ENCODE results near the gene FNDC10.

DNA sequence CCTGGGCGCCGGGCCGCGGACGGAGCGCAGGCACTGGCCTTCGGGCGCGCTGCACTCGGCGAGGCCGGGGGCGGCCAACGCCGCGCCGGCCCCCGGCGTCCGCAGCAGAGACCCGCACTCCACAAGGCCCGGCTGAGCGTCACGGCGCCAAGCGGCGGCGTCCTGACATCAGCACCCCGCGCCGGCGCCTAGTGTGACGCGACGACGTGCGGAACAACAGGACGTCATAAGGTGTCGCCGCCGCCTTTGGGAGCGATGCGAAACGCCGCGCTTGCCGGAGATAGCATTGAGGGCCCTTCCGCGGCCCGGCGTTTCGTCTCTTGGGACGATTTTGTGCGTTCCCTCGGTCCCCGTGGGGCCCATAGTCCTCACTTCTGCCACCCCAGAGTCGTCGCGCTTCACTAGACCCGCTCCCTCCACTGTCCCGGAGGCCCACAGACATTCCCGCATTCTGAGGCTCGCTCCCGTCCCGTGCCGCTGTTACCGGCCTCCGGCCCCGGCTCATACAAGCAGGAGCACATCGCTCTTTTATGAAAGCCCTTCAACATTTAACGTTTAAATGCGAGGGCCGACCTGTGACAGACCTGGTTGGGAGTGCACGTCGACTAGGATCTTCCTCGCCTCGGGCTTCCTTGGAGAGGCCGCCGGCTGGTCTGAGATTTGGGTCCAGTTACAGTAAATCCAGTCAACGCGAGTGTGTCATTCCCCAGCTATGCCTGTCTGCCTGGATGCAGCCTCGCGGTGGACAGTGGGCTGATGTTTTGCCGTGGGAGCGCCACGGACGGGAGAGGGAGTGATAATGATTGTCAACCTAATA lies 25.0 kb downstream of the FNDC10 start, which contains the start of gene SSU72:
- TF ChIP-seq, protein P1, sequence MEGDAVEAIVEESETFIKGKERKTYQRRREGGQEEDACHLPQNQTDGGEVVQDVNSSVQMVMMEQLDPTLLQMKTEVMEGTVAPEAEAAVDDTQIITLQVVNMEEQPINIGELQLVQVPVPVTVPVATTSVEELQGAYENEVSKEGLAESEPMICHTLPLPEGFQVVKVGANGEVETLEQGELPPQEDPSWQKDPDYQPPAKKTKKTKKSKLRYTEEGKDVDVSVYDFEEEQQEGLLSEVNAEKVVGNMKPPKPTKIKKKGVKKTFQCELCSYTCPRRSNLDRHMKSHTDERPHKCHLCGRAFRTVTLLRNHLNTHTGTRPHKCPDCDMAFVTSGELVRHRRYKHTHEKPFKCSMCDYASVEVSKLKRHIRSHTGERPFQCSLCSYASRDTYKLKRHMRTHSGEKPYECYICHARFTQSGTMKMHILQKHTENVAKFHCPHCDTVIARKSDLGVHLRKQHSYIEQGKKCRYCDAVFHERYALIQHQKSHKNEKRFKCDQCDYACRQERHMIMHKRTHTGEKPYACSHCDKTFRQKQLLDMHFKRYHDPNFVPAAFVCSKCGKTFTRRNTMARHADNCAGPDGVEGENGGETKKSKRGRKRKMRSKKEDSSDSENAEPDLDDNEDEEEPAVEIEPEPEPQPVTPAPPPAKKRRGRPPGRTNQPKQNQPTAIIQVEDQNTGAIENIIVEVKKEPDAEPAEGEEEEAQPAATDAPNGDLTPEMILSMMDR (IDR thresholded peaks at IDR 0.05; ENCODE audit: poor library complexity), result no peak
- TF ChIP-seq EZH2 (IDR thresholded peaks at IDR 0.05; ENCODE audit: borderline replicate concordance) (no peak), EZH2phosphoT487 (IDR thresholded peaks at IDR 0.05; ENCODE audit: low read depth, severe bottlenecking, unreplicated experiment) (no peak)

Measured in hepatocyte (in vitro differentiated cells).